Esophagus squamous epithelium (tissue), 5 donors: ENCODE data around the gene TSPYL4. TPM values are rescaled to one million over a fixed set of nuclear protein-coding genes. Genes with fewer than 3 reads are reported as not detected.

Experiments
- DNase-seq: peaks from one replicate; lab custom pipeline; 2025; lab: John Stamatoyannopoulos, UW
- H3K27ac ChIP-seq, 4 donors: fragments of 200-600 bp; sonication (generic); one replicate each; pipeline ENCODE4 v1.5.1; 2016 to 2019; ENCODE audit warnings: mild to moderate bottlenecking in 1 of 4
- H3K27me3 ChIP-seq, 4 donors: fragments of 200-600 bp; sonication (generic); 1 replicate in 3 of 4; 2 replicates in 1 of 4; pipeline versions ENCODE4 v1.5.1 to v1.6.0; 2017 to 2021; ENCODE audit warnings: antibody characterized with exemption in 1 of 4
- H3K36me3 ChIP-seq, 3 donors: fragments of 200-600 bp; sonication (generic); one replicate each; pipeline ENCODE4 v1.5.1; 2016 to 2019
- H3K4me1 ChIP-seq, 3 donors: fragments of 200-600 bp; sonication (generic); one replicate each; pipeline ENCODE4 v1.5.1; 2017 to 2019
- H3K4me3 ChIP-seq, 4 donors: fragments of 200-600 bp; sonication (generic); 1 replicate in 3 of 4; 2 replicates in 1 of 4; pipeline ENCODE4 v1.5.1; 2016 to 2019; ENCODE audit warnings: mild to moderate bottlenecking in 2 of 4, moderate library complexity in 1 of 4
- H3K9me3 ChIP-seq, 3 donors: fragments of 200-600 bp; sonication (generic); one replicate each; pipeline ENCODE4 v1.5.1; 2016 to 2019
- POLR2A ChIP-seq, 4 donors: fragments of 450-650 bp; IDR thresholded peaks; one replicate each; pipeline ENCODE4 v1.6.1; 2017; ENCODE audit warnings: antibody characterized with exemption in 4 of 4, mild to moderate bottlenecking in 4 of 4, moderate library complexity in 3 of 4
- WGBS, 2 donors: methylation state at CpG; one replicate each; pipeline ENCODE4 v1.1.5; 2018; 5-methylcytosine and 5-hydroxymethylcytosine counted together
- intact Hi-C: fragments of 100-400 bp; cut with DNase I; formaldehyde crosslinking; loops from one replicate; pipeline ENCODE4 v1.15.0; 2022
- total RNA-seq, 4 donors: library from RNA; depleted of rRNA; stranded (reverse); fragments of >200 nt; gene quantifications; one replicate each; pipeline ENCODE4 v1.1.0, GENCODE V29; 2016
- TF ChIP-seq, protein P1 (sequence below), 6 experiments: fragments of 450-650 bp in 4 of 6; fragments of 200-600 bp in 2 of 6; sonication (generic) in 2 of 6; IDR thresholded peaks; one replicate each; pipeline ENCODE4 v1.5.1; 2016 to 2019; ENCODE audit warnings: antibody characterized with exemption in 6 of 6, mild to moderate bottlenecking in 4 of 6, moderate library complexity in 4 of 6
- donor health status: DM: yes; HTN: yes; CAD: no.

TSPYL4 gene
- total RNA-seq: 10 to 100 TPM in 1 of 4 donors, 1 to 10 TPM in 3; 2.8 to 11.8 (median 6.3) TPM

DNA sequence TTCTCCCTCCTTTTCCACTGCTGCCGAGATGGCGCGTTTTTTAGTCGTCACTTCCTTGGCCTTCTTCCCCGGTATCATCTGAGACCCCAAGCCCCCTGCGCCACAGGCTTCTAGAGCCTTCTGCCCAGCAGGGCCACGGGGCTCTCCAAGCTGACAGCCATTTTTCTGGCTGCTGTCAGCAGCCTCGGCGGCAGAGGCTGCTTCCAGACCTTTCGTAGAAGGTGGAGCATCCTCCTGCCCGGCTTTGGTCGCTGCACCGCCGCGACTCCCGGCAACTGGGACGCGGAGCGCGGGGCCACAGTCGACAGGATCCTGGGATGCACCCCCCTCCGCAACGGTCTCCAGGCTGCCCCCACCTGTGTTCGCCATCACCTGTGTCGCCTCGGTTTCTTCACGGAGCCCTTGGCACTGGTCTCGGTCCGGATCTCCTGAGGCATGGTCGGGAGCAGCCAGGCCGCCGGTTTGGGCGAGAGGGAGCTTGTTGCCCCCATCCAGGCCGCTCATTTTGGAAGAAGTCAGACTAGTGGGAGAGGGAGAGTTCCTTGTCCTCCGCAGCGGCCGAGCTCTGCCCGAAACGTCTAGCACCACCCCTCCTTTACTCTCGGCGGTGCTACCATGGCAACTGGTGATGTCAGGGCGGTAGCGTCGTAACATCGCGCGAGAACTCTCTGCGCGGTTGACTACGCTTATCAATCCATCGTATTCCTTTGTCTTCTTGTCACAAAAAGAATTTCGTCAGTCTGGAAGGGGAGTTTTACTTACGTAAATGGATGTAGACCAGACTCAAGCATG, at the start of gene TSPYL4:
TSPYL4 (minus strand) TSS at position 571 of the 792 bp plus-strand sequence; CDS start at position 504, 67 bp downstream.
- H3K4me1 ChIP-seq: peaks cover 22 to 63% (median 46%) of the 10 kb centered on the region in 3 donors
- no peaks in the 10 kb centered on the region for H3K9me3 ChIP-seq
- H3K36me3 ChIP-seq: peaks cover 0 to 7% (median 0%) of the 10 kb centered on the region in 3 donors
- H3K27me3 ChIP-seq: no peaks in the 10 kb centered on the region
- H3K27ac ChIP-seq: peak within 1 kb of the TSS; percentile 92 to 96 (median 94)
- intact Hi-C loops: no loop called here
- peak within 1 kb of the TSS; percentile 73 to 99 (median 97) for H3K4me3 ChIP-seq
- WGBS, 2 donors: 1 to 2% methylated on average over 21 to 26 of the region's 53 CpGs
- peak; percentile 67 for DNase-seq
- TF ChIP-seq, protein P1, sequence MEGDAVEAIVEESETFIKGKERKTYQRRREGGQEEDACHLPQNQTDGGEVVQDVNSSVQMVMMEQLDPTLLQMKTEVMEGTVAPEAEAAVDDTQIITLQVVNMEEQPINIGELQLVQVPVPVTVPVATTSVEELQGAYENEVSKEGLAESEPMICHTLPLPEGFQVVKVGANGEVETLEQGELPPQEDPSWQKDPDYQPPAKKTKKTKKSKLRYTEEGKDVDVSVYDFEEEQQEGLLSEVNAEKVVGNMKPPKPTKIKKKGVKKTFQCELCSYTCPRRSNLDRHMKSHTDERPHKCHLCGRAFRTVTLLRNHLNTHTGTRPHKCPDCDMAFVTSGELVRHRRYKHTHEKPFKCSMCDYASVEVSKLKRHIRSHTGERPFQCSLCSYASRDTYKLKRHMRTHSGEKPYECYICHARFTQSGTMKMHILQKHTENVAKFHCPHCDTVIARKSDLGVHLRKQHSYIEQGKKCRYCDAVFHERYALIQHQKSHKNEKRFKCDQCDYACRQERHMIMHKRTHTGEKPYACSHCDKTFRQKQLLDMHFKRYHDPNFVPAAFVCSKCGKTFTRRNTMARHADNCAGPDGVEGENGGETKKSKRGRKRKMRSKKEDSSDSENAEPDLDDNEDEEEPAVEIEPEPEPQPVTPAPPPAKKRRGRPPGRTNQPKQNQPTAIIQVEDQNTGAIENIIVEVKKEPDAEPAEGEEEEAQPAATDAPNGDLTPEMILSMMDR (IDR thresholded peaks at IDR 0.05): no peak
- TF ChIP-seq POLR2A (IDR thresholded peaks at IDR 0.05): peak in 3 of 4 donors; percentile 32 to 85 (median 78)

DNA sequence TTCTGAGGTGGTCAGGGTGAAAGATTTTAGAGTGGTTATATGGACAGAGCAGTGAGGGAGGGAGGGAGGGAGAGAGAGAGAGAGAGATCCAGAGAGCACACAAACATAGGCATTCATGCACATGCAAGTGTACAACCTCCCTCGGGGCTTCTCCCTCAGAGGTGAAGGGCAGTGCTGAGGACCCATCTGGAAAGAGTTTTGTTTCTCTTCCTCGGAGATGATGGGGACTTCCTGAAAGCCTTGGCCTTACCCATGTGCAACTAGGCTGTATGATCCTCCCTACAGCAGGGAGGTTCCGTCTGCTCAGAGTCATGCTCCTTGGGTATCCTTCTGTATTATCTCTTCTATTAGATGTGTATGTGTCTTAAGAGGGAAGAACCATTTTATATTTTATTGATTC, 47.2 kb upstream of the TSPYL4 start:
- 76 to 80% methylated on average over 3 of the region's 3 CpGs for WGBS, 2 donors
- Histone ChIP-seq H3K36me3 (no peaks in the 10 kb centered on the region), H3K27me3 (no peaks in the 10 kb centered on the region), H3K4me3 (no peak overlapping the region), H3K4me1 (no peaks in the 10 kb centered on the region), H3K27ac (no peak overlapping the region), H3K9me3 (peaks cover 0 to 7% (median 0%) of the 10 kb centered on the region in 3 donors)
- TF ChIP-seq, protein P1 (IDR thresholded peaks at IDR 0.05): no peak
- no peak for TF ChIP-seq POLR2A (IDR thresholded peaks at IDR 0.05)
- DNase-seq: no peak
- intact Hi-C loops: no loop called here

DNA sequence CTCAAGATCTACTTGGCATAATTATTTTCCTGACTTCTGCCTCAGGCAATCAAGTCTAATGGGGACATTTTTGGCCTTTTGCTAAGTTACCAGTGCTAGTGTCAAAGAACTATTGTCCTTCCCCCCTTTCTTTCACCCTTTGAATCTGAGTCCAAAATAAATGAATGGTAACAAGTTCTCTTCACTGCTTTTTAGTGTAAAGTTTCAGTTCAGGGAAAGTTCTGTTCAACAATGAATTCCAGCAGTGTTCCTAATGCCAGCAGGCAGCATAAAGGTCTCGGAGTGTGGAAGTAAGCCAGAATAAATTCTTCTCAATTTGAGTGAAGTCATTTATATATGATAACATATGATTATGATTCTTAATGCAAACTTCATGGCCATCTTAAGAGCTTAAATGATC, 46.7 kb upstream of the TSPYL4 start:
- DNase-seq: no peak
- no peak overlapping the region for H3K27ac ChIP-seq
- WGBS, 2 donors: 43 to 50% methylated on average over 1 of the region's 1 CpG
- no peak overlapping the region for H3K4me3 ChIP-seq
- no peaks in the 10 kb centered on the region for H3K36me3 ChIP-seq
- H3K9me3 ChIP-seq: peaks cover 0 to 7% (median 0%) of the 10 kb centered on the region in 3 donors
- intact Hi-C loops: no loop called here
- TF ChIP-seq, protein P1 (IDR thresholded peaks at IDR 0.05): no peak
- TF ChIP-seq POLR2A (IDR thresholded peaks at IDR 0.05): no peak
- H3K4me1 ChIP-seq: no peaks in the 10 kb centered on the region
- no peaks in the 10 kb centered on the region for H3K27me3 ChIP-seq

DNA sequence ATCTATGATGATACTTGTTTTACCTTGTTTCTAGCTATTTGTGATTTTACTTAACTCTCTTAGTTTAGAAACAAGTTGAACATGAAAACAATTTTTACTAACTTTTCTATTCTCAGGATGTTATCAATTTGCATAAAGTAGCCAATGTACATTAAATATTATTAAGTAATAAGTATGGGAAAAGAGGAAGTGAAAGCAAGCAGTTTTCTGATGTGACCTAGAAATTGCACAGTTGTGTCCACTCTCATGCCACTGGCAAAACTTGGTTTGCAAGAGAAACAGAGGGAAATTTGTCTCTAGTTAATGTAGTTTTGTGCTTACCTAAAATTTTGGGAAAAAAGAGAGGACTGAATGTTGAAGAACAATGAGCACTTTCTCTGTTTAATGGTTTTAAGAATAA, 45.1 kb upstream of the TSPYL4 start:
- intact Hi-C loops: no loop called here
- H3K9me3 ChIP-seq: peaks cover 0 to 7% (median 0%) of the 10 kb centered on the region in 3 donors
- no peaks in the 10 kb centered on the region for H3K4me1 ChIP-seq
- no peak overlapping the region for H3K27ac ChIP-seq
- H3K36me3 ChIP-seq: no peaks in the 10 kb centered on the region
- no peak overlapping the region for H3K4me3 ChIP-seq
- H3K27me3 ChIP-seq: no peaks in the 10 kb centered on the region
- TF ChIP-seq POLR2A (IDR thresholded peaks at IDR 0.05): no peak
- TF ChIP-seq, protein P1 (IDR thresholded peaks at IDR 0.05): no peak
- no peak for DNase-seq

DNA sequence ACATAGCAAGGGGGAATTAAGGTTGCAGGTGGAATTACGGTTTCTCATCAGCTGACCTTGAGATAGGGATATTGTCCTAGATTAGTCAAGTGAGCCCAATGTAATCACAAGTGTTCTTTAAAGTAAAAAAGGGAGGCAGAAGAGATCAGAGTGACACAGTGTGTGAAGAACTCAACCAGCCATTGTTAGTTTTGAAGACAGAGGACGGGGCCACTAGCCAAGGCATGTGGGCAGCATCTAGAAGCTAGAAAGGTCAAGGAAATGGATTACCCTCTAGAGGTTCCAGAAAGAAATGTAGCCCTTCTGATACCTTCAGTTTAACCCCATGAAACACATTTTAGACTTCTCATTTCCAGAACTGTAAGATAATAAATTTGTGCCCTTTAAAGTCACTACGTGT, 44.4 kb upstream of the TSPYL4 start:
- intact Hi-C loops: no loop called here
- 93 to 97% methylated on average over 3 of the region's 3 CpGs for WGBS, 2 donors

More for the DNA sequence above, 44.4 kb upstream of the TSPYL4 start:
- Histone ChIP-seq H3K4me3 (no peak overlapping the region), H3K4me1 (no peaks in the 10 kb centered on the region), H3K9me3 (peaks cover 0 to 7% (median 0%) of the 10 kb centered on the region in 3 donors), H3K27ac (no peak overlapping the region), H3K27me3 (no peaks in the 10 kb centered on the region), H3K36me3 (no peaks in the 10 kb centered on the region)
- DNase-seq: no peak
- TF ChIP-seq, protein P1 (IDR thresholded peaks at IDR 0.05): no peak
- no peak for TF ChIP-seq POLR2A (IDR thresholded peaks at IDR 0.05)
